GM21515 (cell line): ENCODE measurements around the gene RBM23.
"Not testable (repeated sequence)": the region's sequence is repeated elsewhere in the genome, so short reads cannot be mapped to it uniquely, and the experiment has no call there.

ENCODE experiments used
- ATAC-seq: cut with Tn5 transposase; IDR thresholded peaks from one replicate; pipeline ENCODE4 v1.9.1; 2021; ENCODE audit not compliant: unreplicated experiment

RBM23 gene

GRCh38 chr14:22870811-22871223, 48.1 kb downstream of the RBM23 start:
- peak; percentile 42 for ATAC-seq

DNA sequence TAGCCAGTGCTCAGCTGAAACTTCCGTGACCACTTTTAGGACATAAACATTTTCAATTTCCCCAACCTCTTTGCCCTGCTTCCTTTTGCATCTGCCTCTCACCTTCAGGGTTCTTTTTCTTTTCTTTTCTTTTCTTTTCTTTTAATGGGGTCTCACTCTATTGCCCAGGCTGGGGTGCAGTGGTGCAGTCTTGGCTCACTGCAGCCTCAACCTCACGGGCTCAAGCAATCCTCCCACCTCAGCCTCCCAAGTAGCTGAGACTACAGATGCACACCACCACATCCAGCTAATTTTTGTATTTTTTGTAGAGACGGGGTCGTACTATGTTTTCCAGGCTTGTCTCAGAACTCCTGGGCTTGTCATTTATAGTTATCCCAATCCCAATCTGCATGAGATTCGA, 52.1 kb downstream of the RBM23 start:
- no peak for ATAC-seq

GRCh38 chr14:22865424-22866405, 53.2 kb downstream of the RBM23 start:
- no peak for ATAC-seq

GRCh38 chr14:22864979-22865378, 54.0 kb downstream of the RBM23 start:
- ATAC-seq, result no peak

- ATAC-seq, result no peak
These were observed 57.3 kb downstream of the RBM23 start for GRCh38 chr14:22861651-22862050.

GRCh38 chr14:22860377-22860776, 58.6 kb downstream of the RBM23 start:
- not testable (repeated sequence) for ATAC-seq

DNA sequence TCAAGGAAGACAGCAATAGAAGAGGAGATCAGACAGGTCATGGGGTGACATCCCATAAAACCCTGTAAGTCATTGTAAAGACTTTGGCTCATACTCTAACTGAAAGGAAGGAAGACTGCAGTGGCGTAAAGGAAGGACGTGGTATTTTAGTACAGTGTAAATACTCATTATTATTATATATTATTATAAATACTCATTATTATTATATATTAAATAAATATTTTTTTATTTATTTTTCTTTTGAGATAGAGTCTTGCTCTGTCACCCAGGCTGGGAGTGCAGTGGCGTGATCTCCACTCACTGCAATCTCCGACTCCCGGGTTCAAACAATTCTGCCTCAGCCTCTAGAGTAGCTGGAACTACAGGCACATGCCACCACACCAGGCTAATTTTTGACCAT, 62.5 kb downstream of the RBM23 start:
- ATAC-seq, result no peak

GRCh38 chr14:22854963-22855724, 63.8 kb downstream of the RBM23 start:
- ATAC-seq, result no peak

- not testable (repeated sequence) for ATAC-seq
These were observed 64.7 kb downstream of the RBM23 start for GRCh38 chr14:22854296-22854695.

DNA sequence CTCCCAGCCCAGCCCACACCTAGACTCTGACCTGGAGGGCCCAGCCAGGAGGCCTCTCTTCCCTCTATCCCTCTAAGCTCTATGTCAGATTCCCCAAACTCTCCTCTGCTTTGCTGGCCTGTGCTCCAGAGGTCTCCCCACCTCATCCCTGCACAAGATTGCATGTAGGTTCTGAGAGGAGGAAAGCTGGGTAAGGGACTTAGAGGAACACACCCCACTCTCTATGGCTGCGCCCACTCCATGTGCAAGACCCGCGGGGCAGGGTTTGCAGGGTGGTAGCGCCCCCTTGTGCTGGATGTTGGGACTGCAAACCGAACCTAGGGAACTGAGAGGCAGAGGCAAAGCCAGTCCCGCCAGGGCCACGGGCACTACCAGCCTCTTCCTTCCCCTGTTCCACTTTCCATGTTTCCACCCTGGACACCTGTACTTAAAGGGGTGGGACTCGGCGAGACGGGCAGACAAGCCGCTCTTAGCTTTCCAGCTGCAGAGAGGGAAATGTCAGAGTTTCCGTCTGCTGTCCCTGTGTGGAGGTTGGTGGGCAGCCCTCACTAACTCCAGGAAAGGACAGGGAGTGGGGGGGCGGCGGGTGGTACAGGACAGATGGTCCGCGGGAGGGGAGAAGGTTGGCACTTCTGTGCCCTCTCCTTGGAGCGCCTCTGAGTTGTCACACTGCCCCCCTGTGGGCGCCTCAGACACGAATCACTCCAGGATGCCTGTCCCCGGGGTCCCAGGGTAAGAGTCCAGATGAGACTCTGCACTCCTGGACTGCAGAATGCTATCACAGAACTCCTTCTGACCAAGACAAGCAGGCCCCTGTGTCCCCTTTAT, 65.8 kb downstream of the RBM23 start:
- ATAC-seq, result peak; percentile 75

- no peak for ATAC-seq
These were observed 66.4 kb downstream of the RBM23 start for GRCh38 chr14:22852599-22852939.

DNA sequence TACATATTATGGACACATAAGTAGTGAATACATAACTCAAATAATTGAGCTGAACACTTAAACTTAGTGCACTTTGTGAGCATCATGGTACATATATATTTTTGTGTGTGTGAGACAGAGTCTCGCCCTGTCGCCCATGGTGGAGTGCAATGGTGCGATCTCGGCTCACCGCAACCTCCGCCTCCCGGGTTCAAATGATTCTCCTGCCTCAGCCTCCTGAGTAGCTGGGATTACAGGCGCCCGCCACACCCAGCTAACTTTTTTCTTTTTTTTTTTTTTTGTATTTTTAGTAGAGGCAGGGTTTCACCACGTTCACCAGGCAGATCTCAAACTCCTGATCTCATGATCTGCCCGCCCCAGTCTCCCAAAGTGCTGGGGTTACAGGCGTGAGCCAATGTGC, 66.8 kb downstream of the RBM23 start:
- not testable (repeated sequence) for ATAC-seq

DNA sequence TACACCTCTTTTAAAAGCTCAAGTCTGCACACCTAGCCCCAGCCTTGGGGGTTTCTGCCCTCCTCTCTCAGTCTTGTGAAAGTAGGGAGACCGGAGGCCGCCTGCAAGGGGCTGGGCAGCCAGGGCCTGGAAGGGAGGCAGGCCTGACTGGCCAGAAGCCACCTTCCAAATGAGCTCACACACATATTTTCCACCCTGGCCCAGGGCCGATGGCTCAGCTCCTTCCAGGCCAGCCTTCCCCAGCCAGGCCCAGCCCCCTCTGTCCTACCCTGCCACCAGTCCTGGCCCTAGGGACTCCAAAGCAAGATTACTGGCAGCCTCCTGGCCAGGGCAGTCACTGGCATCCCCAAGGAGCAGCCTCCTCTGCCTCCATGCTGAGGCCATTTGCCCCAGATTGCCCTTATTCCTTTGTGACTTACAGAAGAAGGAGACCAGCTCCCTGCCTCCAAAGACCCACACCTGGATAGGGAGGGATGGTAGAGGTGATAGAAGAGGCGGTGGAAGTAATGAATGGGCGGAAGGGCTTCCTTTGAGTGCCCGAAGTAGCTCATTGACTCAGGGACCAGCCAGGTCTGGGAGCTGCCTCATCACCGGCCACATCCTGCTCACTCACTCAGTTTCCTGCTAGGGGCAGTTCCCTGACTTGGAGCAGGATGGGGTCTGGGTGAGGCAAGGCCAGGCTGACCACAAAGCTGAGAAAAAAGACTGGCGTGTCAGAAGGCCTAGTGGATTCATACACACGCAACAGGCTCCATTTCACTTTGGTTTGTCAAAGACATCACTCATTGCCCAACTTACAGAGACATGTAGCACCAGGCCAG, 67.8 kb downstream of the RBM23 start:
- no peak for ATAC-seq

GRCh38 chr14:22849212-22849819, 69.6 kb downstream of the RBM23 start:
- no peak for ATAC-seq

DNA sequence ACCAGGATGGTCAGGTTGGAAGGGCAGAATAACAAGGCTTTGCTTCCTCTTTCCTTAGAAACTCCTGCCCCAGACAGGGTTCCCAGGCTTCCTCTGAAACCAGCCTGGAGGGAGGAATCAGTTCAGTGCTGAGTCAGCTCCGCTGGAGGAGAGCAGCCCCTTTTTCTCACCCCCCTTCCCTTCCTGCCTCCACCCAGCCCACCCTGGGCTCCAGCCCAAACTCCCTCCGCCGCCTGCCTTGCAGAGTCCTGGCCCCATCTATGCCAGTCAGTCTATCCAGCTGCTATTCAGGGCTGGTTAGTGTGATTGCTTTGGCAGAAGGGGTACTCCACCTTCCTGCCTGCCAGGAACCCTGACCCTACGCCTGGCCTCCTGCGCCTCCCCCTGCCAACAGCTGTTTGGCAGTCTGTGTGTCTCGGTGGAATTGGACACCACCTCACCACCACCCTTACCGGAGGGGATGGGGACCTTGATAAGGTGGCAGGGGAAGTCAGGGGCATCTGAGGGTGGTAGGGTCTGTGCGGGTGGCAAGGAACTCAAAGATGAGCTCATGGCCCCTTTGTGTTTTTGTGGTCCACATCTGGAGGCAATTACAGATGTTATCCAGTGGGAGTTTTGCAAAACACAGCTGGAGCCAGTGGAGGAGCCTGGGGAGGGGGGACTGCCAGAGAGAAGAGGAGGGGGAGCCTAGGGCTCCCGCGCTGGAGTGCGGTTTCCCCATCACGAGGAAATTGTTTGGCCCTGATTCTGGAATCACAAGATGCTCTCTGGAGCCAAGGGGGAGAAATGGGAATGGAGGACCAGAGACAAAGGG, 70.4 kb downstream of the RBM23 start:
- no peak for ATAC-seq

GRCh38 chr14:22847661-22848341, 71.1 kb downstream of the RBM23 start:
- no peak for ATAC-seq

GRCh38 chr14:22846811-22847307, 72.1 kb downstream of the RBM23 start:
- ATAC-seq, result no peak
